ENCODE measurements around the gene APOBEC3F. TPM values are rescaled to one million over a fixed set of nuclear protein-coding genes. Genes with fewer than 3 reads are reported as not detected.

Gene APOBEC3F
- total and polyA plus RNA-seq, 2 of the 13 experiments (the other 11 are each of a cell fraction or from before 2014, with no cell fraction given) = 2.9 to 3.7 TPM

DNA sequence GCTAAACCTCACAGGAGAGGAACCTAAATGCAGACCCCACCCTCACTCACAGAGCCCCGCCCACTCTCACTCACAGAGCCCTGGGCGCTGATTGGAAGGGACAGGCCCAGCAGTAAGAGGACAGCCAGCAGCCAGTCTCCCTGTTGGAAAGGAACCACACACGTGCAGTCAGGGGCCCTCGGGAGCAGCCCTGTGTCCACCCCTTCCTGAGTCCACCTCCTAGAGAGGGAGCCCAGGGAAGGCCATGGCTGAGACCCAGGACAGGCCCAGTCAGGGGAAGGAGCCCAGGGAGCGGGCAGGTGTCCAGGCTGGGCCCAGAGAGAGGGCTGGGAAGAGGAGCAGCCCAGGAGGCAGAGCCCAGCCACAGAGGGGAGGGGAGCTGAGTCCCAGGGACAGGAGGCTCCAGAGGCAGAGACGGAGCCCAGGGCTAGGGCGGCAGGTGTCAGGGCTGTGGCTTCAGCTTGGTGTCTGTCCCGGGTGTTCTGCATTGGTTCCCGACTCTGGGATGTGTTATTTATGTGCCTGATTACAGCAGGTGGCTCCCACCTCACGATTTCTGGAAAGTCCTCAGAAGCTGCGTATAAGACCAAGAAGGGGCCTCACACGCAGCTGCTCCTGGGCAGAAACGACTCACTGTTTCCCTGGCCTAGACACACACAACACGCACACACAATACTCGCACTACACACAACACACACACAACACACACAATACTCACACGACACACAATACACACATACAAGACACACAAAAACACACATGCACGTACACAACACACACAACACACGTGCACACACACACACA, 47.4 kb downstream of the APOBEC3F start:
- no peak overlapping the region; the same call in 1 of the 2 replicates for H3K4me2 ChIP-seq (ENCODE audit: low read depth, low read length)
- H3K27me3 ChIP-seq (ENCODE audit: control insufficient read depth in 1 of 2, insufficient read depth in 2 of 2, low read length in 2 of 2) = peaks cover 12 to 50% of the 10 kb centered on the region in 2 experiments; a peak in 4 of 5 replicates
- H3K4me1 ChIP-seq (ENCODE audit: insufficient read depth, low read length) = no peaks in the 10 kb centered on the region
- no peaks in the 10 kb centered on the region for H4K20me1 ChIP-seq (ENCODE audit: insufficient read depth, low read length)
- POLR2A ChIA-PET = no interaction called here
- H3K4me3 ChIP-seq (replicated peaks in 1 of 3; ENCODE audit: insufficient read depth in 1 of 3, low read depth in 2 of 3, low read length in 3 of 3) = no peak overlapping the region; a peak in 1 of 6 replicates
- H3K79me2 ChIP-seq (ENCODE audit: insufficient read depth, low read length) = no peaks in the 10 kb centered on the region
- no TSS peak for BruUV-seq (replicated peaks)
- TF ChIP-seq ZNF660 (CRISPR knock-in tag; IDR thresholded peaks at IDR 0.05; ENCODE audit: borderline replicate concordance, low read depth) (no peak), RFX3 (CRISPR knock-in tag; IDR thresholded peaks at IDR 0.05) (no peak), ZNF768 (CRISPR knock-in tag; IDR thresholded peaks at IDR 0.05) (0 out of 2 replicates have a peak, but pooled peaks have one; percentile 9), NR2F2 (IDR thresholded peaks at IDR 0.05; ENCODE audit: borderline replicate concordance, low read depth) (no peak), SP140L (CRISPR knock-in tag; IDR thresholded peaks at IDR 0.05; ENCODE audit: borderline replicate concordance) (no peak), ZNF646 (CRISPR knock-in tag; IDR thresholded peaks at IDR 0.05) (peak; percentile 72; the same call in 1 of the 2 replicates), ASH2L (IDR thresholded peaks at IDR 0.05; ENCODE audit: insufficient read length, low read depth, low read length) (no peak), ZNF230 (CRISPR knock-in tag; IDR thresholded peaks at IDR 0.05) (no peak), ZNF839 (CRISPR knock-in tag; IDR thresholded peaks at IDR 0.05; ENCODE audit: borderline replicate concordance) (no peak)
- TF ChIP-seq, protein P1, sequence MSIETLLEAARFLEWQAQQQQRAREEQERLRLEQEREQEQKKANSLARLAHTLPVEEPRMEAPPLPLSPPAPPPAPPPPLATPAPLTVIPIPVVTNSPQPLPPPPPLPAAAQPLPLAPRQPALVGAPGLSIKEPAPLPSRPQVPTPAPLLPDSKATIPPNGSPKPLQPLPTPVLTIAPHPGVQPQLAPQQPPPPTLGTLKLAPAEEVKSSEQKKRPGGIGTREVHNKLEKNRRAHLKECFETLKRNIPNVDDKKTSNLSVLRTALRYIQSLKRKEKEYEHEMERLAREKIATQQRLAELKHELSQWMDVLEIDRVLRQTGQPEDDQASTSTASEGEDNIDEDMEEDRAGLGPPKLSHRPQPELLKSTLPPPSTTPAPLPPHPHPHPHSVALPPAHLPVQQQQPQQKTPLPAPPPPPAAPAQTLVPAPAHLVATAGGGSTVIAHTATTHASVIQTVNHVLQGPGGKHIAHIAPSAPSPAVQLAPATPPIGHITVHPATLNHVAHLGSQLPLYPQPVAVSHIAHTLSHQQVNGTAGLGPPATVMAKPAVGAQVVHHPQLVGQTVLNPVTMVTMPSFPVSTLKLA (IDR thresholded peaks at IDR 0.05) = peak; percentile 70
- FAIRE-seq = no peak
- no peaks in the 10 kb centered on the region for H3K9me3 ChIP-seq (ENCODE audit: low read length)
- ATAC-seq = peak; percentile 56
- DNase-seq (ENCODE audit: low spot score) = no peak
- H3K9ac ChIP-seq (ENCODE audit: insufficient read depth, low read depth, low read length) = no peak overlapping the region
- CTCF ChIA-PET (ENCODE audit: low intra/inter-chr PET ratio, low total read pairs) = no interaction called here
- no peak overlapping the region for H3K27ac ChIP-seq (ENCODE audit: extremely low read length, insufficient read depth, low read length)
- H2AFZ ChIP-seq (ENCODE audit: low read length) = no peak overlapping the region
- H3K36me3 ChIP-seq (replicated peaks in 1 of 2; ENCODE audit: control insufficient read depth in 1 of 2, insufficient read depth in 2 of 2, low read length in 2 of 2) = no peaks in the 10 kb centered on the region
- in situ Hi-C loops (cut with HindIII; ENCODE audit: extremely low pct_ligation_motif_present, low pct_unique_long_range_greater_than_20kb) (no loop called here), intact Hi-C loops (cut with micrococcal nuclease; ENCODE audit: unreplicated experiment) (no loop called here)
- 32% methylated on average over 8 of the region's 18 CpGs for WGBS (ENCODE audit: low lambda C conversion rate)
